ENCODE data around the gene CYP27C1.
A peak's percentile ranks its signal among the peaks of the same experiment; 100 is the strongest.
"Not testable (repeated sequence)": the region's sequence is repeated elsewhere in the genome, so short reads cannot be mapped to it uniquely, and the experiment has no call there.

The CYP27C1 gene

DNA sequence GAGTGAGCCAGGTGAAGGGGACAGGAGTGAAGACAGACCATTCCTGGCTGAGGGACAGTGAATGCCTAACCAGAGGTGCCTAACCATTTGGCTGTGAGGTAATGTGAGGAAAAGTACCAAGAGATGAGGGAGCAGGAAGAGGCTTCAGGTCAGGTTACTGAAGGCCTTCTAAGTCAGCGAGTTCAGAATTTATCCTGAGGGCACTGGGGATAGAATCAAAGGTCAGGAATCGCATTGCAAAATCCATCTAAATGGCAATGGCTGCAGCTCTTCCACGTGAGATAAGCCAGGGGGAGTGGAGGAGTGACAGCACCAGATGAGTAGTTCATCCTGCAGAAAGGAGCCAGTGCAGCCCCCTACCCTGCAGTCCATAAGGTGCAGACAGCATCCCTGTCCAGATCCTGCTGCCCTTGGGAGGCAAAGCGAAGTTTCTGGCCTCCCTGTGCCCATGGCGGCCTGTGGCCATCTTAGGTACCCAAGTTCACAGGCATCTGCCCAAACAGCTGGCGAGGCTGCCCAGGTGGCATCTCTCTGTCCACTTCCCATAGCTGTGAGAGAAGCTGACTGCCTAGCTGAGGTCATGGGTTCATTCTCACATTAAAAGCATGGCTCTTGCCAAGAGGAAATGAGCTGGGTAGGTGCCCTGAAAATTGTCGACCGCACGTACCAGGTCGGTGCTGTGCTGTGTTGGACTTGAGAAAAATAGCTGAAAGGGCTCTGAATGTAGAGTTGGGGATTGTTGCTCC is 49.5 kb downstream of the CYP27C1 start:
- no peak for DNase-seq (ENCODE audit: low spot score)

DNA sequence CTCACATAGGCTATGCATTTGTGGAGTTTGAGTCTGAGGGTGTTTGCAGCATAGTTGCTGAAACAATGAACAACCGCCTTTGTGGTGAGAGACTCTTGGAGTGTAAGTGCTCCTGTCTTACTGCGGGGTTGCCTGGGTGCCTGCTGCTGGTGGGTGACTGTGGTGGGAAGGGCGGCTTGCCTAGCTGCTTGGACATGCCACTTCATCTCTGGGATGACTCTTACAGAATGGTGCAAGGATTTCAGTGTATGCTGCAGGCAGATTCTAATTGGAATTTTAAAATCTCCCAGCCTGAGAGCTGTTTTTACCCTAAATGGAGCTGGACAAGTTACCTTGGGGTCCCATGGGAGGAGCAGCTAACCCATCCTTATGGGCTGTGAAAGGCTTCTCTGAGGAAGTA is 50.1 kb downstream of the CYP27C1 start:
- DNase-seq (ENCODE audit: low spot score) = no peak

DNA sequence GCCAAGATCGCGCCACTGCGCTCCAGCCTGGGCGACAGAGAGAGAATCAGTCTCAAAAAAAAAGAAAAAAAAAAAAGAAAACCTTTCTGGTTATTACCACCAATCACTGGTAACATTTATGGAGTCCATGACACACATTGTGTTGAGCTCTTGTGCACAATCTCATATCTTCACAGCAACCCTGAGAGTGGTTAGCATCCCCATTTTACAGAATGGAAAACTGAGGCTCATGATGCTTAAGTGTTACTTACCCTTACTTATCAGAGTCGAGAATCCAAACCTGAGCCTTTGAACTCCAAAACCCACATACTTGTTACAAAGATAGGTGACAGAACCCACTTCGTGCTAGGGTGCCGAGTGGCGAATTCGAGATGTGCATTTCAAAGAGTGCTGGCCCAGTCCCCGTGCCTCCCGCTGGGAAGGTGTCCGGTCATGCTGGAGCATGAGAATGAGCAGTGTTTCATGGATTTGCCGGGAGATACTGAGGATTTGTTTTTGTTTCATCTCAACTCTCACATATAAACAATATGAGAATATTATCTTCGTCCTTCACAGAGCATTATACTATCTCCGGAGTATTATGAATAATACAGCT is 50.9 kb downstream of the CYP27C1 start:
- no peak for DNase-seq (ENCODE audit: low spot score)

DNA sequence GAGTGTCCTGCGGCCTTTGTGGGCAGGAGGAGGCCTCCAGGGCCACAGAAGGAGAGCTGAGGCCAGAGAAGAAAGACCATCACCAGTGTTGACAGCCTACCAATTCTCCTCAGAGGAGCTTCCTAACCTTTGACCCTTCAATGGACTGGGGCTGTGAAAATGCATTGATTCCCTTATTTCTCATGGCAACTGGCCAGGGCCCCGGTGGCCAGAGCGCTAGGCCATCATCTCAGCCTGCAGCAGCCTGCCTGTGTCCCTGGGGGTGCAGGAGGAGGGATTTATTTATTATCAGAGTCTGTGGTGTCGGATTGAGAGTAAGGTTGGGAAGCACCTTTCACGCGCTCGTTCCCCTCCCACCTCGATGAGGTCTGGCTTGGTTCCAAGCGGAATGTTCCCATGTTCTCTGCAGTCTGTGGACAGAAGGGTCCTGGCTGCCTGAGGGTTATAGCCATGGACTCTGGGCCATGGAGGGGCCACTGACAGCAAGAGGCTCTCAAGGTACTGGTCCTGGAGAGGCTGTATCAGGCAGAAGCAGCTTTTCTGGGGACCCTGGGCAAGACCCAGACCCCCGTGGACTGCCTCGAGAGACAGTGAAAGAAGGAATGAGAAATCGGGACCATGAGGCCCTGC is 53.8 kb downstream of the CYP27C1 start:
- no peak for DNase-seq (ENCODE audit: low spot score)

DNA sequence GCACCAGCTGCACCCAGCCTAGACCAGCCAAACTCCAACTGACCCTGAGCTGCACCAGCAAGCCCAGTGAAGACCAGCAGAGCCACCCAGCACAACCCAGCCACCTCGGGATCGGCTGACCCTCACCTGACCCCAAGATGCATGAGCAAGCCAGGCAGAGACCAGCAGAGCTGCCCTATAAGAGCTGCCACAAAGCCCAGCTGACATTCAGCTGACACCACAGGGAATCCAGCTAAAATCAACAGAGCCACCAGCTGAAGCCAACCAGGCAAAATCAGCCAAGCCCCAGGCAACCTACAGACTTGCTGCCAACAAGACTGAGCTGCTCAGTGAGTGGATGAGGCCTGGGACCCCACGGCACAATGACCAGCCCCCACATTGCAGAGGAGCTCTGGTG is 54.6 kb downstream of the CYP27C1 start:
- no peak for DNase-seq (ENCODE audit: low spot score)

DNA sequence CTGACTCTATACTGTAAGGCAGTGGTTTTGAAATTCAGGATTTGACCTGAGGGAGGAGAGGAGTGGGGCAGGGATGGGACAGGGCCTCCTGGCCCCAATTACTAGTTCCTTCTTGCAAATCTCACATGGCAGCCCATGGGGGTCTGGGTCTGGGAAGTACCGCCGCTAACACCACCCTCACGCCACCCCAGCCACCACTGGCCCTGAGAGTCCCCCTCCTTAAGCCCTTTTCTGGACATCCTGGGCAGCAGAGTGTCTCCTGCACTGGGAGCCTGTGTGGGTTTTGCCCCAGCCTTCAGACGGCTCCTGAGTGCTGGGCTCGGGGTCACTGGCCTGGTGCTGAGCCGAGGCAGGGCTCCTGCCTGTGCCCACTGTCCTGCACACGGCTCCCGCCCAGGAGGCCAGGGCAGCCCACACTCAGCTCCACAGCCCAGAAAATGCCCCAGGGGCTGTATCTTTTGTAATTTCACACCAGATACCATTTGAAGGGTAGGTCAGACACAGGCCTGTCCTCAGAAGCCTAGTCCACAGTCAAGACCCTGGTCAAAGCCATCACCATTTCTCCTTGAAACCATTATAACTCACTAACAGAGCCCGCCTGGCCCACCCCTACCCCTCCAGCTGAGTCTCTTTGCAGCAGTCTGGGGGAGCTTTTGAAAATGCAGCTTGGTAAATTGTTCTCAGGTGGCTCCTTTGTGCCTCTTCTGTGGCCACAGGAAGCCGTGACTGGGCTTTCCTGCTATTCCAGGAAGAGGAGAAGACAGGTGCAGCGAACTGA is 55.1 kb downstream of the CYP27C1 start:
- no peak for DNase-seq (ENCODE audit: low spot score)

DNA sequence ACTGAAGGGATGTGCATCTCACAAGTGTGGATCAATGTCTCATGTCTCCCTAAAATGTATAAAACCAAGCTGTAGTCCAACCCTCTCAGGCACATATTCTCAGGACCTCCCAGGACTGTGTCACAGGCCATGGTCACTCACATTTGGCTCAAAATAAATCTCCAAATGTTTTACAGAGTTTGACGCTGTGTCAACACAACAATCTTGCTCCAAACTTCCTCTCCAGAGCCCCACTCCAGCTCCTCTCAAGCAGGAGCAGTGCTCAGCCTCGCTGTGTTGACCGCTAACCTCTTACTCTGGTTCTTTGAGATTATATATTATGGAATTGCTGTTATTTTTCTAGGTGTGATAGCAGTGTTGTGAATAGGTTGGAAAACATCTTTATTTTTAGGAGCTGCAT is 56.2 kb downstream of the CYP27C1 start:
- no peak for DNase-seq (ENCODE audit: low spot score)

DNA sequence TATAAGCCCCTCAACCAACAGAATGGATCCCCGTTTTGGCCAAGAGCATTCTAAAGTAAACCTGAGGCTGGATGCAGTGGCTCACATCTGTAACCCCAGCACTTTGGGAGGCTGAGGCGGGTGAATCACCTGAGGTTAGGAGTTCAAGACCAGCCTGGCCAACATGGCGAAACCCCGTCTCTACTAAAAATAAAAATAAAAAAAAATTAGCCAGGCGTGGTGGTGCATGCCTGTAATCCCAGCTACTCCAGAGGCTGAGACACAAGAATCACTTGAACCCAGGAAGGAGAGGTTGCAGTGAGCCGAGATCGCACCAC is 57.1 kb downstream of the CYP27C1 start:
- not testable (repeated sequence) for DNase-seq (ENCODE audit: low spot score)

DNA sequence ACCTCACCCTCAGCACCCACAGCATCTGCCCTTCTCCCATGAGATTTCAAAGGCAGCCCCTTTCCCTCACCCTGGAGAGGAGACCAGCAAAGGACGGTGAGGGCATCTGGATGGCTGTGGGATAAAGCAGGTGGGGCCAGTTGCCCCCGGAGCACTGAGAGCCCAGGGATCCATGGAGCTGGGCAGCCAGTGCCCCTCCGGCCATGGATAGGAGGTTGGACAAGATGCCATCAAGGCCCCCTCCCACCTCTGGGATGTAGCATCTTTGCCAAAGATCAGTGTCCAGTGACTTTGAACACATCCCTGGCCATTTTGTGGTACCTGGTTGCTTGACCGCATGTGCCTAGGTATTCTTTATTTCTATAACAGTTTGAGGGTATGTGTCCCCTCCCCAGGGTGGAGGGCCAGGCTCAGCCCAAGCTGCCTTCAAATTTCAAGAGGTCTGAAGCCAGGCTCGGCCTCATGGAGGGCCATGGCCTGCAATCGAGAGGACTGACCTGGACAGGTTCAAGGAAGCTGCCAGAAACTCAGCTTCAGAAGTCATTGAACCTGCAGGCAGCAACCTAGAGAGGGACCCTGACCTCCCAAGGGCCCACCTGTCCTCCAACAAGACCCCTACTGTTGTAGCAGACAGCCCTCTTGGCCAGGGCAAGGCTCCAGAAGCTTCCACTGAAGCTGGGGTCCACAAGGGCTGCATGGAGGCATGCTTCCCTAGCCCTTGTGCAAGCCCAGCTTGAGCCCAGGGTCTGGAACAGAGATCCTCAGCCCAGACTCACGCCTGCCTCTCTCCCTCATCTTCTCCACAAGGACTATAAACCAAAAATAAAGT is 57.6 kb downstream of the CYP27C1 start:
- DNase-seq (ENCODE audit: low spot score) = no peak

DNA sequence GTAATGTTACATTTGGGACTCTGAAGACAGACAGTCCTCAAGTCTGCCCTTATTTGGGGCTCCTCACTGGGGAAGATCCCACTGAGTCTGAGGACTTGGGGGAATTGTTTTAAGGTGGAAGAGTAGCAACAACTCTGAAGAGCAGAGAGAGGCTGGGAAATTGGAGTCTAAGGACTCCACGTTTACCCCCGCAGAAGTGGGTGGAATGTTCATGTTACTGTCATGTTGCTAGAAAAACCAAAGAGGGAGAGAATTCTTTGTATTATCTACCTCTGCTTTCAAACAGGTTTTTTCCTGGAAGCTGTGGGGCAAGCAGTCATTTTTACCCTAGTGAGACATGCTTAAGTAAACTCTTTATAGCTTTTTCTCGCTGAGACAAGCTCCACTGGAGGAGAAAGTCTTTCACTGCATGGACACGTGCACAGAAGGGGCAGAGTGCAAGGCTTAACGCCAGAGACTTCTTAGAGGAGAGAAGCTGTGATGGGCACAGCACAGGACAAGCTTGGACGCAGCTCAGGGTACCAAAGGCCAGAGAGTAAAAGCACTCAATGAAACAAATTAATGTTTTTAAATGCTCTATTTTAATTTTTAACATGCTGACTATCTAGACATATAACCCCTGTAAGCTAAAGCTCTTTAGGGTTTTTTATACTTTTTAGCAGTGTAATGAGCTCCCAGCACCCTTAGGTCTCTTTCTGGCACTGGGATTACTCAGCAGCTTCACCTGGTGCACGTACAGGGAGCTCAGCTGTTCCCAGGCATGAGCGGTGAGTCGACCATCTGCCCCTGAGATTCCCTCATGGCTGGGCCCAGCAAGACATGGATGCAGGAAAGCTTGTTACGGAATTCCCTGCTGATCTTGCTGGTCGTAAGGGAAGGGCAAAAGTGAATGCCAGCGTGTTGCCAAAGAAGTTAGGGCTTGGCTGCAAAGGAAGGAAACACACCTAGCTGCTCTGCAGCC is 58.6 kb downstream of the CYP27C1 start:
- DNase-seq (ENCODE audit: low spot score) = no peak

DNA sequence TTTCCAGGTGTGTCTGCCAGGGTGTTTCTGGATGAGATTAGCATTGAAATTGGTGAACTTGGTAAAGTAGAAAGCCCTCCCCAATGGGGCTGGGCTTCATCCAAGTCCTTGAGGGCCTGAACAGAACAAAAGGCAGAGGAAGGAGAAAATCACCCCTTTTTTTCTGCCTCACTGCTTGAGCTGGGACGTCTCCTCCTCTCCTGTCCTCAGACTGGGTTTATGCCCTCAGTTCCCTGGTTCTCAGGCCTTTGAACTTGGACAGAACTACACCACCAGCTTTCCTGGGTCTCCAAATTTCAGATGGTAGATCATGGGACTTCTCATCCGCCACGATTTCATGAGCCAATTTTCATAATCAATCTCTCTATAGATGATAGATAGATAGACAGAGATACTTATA is 59.4 kb downstream of the CYP27C1 start:
- DNase-seq (ENCODE audit: low spot score) = no peak

DNA sequence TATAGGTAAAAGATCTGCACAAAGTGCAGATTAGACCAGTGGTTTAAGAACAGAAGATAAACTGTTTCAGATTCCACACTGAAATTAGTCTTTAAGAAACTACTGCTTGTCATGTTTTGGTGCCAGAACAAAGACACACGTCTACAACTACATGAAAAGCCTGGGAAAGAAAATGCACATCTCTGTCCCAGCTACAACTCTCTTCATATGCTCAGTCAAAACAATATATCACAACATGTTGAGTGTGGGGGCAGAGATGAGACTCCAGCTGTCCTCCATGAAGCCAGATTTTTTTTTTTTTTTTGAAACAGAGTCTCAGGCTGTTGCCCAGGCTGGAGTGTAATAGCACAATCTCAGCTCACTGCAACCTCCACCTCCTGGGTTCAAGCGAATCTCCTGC is 60.6 kb downstream of the CYP27C1 start:
- no peak for DNase-seq (ENCODE audit: low spot score)

DNA sequence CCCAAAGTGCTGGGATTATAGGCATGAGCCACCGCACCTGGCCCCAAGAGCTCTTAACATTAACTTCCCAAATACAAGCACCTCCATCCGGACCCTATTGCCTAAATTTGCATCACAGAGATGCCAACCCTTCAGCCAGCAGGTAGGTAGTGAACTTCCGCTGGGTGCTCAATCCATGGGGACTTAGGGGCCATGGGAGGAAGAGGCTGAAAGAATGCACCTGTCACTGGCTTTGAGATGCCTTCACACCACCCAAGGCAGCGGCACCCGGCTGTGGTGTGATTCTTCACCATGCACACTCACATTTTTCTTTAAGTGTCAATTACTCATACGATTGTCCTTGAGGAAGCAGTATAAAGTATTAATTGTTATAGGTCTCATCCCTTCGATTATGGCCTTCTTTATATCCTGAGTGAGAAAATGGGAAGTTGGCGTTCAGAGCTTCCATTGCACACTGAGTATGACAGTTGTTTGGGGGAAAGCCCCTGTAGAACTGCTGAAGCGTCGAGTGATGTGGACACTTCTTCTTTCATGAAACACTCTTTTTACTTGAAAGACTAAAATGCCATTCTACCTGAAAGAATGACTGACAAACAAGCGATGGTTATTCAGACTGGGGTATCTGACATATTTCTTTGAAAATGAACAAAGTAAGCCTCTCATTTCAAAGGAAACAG is 61.3 kb downstream of the CYP27C1 start:
- DNase-seq (ENCODE audit: low spot score) = no peak

DNA sequence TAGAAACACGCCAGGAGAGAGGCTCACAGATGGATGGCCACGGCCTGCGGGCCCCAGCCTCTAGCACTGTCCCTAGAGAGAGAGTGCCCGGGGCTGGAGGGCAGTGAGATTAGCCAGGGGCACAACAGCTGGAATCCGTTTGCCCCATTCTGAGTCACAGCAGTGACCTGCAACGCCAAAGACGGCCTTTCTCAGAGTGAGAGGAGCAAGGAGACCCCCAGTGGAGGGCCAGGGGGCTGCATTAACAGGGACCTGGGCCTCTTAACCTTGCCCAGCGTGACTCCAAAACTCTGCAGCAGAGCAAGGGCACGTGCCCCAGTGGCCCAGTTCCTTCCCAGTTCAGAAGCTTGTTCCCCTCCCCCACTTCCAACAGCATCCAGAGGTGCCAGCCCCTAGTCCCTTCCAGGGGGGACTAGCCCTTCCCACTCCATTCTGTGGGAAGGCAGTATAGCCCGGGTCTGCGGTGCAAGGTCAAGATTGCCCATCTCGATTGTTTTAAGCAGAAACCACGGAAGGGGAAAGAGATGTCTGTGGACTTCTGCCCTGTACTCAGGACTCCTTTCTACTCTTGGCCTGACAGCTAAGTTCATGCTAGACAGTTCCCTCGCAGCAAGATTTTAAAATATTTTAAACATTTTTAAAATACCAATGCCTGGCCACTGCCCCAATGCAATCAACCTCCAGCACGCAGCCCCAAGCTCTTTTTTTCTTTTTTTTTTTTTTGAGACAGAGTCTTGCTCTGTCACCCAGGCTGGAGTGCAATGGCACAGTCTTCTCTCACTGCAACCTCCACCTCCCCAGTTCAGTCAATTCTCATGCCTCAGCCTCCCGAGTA is 62.2 kb downstream of the CYP27C1 start:
- DNase-seq (ENCODE audit: low spot score) = no peak

DNA sequence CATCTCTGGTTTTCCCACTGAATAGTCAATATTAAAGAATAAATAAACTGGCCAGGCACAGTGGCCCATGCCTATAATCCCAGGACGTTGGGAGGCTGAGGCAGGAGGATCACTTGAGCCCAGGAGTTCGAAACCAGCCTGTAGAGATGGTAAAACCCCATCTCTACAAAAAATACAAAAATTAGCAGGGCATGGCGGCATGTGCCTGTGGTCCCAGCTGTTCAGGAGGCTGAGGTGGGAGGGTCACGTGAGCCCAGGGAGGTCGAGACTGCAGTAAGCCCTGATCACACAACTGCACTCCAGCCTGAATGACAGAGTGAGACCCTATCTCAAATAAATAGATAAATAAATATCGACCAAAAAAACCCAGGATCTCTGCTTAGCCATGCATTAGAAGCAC is 63.0 kb downstream of the CYP27C1 start:
- DNase-seq (ENCODE audit: low spot score) = no peak

DNA sequence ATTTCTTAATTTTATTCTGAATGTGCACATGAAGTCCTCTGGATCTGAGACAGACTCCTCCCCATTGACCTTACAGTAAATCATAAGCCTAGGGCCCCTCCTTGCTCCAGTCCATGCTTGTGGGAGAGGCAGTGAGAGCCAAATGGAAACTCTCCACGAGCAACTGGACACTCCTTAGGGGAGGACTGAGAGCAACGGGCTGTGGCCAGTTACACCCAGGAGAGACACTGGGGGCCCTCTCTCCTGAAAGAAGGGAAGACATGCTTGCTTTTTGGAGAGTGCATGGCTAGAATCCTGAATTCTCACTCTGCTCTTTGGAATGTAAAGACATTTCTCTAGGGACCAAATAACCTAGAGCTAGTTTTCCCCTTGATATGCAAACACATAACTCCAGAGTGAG is 64.2 kb downstream of the CYP27C1 start:
- DNase-seq (ENCODE audit: low spot score) = peak; percentile 45

DNA sequence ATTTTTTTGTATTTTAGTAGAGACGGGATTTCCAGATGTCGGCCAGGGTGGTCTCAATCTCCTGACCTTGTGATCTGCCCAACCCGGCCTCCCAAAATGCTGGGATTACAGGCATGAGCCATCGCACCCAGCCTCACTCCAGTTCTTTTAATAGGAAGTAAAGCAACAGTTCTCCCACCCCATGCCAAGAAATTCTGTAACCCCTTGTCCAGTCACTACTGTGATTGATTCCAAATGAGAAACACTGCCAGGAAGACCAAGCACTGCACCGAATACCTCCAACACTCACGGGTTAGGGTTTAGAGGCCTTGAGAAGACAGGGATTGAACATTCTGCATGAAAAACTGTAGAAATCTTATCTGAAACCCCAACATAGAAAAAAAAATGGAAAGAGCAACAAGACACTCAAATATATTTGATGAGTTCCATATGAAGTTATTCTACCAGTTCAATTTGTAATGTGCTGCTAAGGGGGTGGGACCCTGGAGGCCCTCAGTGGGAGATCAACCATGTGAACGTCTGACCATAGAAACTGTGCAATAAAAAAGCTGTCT is 65.0 kb downstream of the CYP27C1 start:
- no peak for DNase-seq (ENCODE audit: low spot score)

DNA sequence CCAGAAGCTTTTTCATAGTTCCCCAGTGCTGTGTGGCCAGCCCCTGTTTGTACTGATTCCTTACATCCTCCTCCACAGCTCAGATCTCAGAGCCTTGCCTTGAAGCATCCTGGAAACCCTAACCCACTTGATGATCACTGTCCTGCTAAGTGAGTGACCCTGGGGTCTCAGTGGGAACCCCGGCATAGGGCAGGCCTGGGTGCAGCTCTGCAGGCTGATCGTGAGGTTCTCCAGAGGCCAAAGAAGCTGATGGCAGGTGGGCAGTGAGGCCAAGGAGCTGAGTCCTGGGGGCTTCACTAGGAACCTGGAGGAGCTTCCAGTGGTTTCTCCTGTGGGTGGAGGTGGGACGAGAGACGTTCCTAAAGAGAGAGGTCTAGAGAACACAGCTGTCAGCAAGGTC is 65.7 kb downstream of the CYP27C1 start:
- DNase-seq (ENCODE audit: low spot score) = no peak

DNA sequence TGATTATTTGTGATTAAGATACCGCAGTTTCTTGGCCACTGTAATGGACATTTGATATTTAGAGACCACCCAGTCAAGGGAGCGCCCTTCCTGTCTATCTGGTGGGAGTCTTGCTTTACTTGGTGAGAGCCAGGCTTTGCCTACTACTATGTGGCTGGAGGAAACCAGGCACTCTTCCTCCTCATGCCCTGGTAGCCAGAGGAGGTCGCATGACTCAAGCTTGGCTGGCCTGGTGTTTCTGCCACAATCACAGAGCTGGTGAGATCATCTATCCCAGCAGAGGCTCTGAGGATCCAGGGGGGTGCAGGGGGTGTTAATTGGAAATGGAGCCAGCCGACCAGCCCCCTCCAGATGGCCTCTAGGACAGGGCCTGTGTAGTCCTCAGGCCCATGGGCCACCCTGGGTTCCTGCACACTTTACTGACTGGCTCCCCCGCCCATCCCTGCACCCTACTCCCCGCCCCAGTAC is 66.4 kb downstream of the CYP27C1 start:
- DNase-seq (ENCODE audit: low spot score) = peak; percentile 83

All from AG08396 (cell line).